HG03521 (cell line): ENCODE measurements around the gene TAF11L8.
"Not testable (repeated sequence)": the region's sequence is repeated elsewhere in the genome, so short reads cannot be mapped to it uniquely, and the experiment has no call there.

Experiments used
- ATAC-seq: cut with Tn5 transposase; IDR thresholded peaks from one replicate; pipeline ENCODE4 v1.9.1; 2021; ENCODE audit warnings: mild to moderate bottlenecking, moderate library complexity; ENCODE audit not compliant: unreplicated experiment

The TAF11L8 gene

GRCh38 chr5:17590860-17591259 is at the start of gene TAF11L8:
TSS of gene TAF11L8 (minus strand) at chr5:17590960.
- not testable (repeated sequence) for ATAC-seq

- no peak for ATAC-seq
These were observed 43.4 kb upstream of the TAF11L8 start, which contains the start of gene TAF11L14 for GRCh38 chr5:17634160-17634559. TSS of gene TAF11L14 (plus strand) at chr5:17634460.

GRCh38 chr5:17631788-17632187 is 41.0 kb upstream of the TAF11L8 start, which contains the start of gene TAF11L13:
TSS of gene TAF11L13 (plus strand) at chr5:17632088.
- ATAC-seq, result not testable (repeated sequence)

GRCh38 chr5:17625686-17626085 is 34.9 kb upstream of the TAF11L8 start:
- no peak for ATAC-seq

GRCh38 chr5:17620627-17621026 is 29.9 kb upstream of the TAF11L8 start:
- ATAC-seq, result no peak

GRCh38 chr5:17619354-17619753 is 28.6 kb upstream of the TAF11L8 start:
- ATAC-seq, result no peak

GRCh38 chr5:17614872-17615605 is 24.3 kb upstream of the TAF11L8 start:
- ATAC-seq, result no peak

GRCh38 chr5:17610092-17610491 is 19.3 kb upstream of the TAF11L8 start, which contains the start of gene TAF11L12:
TSS of gene TAF11L12 (plus strand) at chr5:17610392.
- not testable (repeated sequence) for ATAC-seq

GRCh38 chr5:17607461-17607860 is 16.7 kb upstream of the TAF11L8 start:
- not testable (repeated sequence) for ATAC-seq

GRCh38 chr5:17604951-17605350 is 14.2 kb upstream of the TAF11L8 start:
- ATAC-seq, result no peak

GRCh38 chr5:17603880-17604279 is 13.1 kb upstream of the TAF11L8 start, which contains the start of gene TAF11L11:
TSS of gene TAF11L11 (plus strand) at chr5:17604183.
- not testable (repeated sequence) for ATAC-seq

- ATAC-seq, result not testable (repeated sequence)
These were observed 7.0 kb upstream of the TAF11L8 start, which contains the start of gene TAF11L10 for GRCh38 chr5:17597728-17598127. TSS of gene TAF11L10 (minus strand) at chr5:17597828.

GRCh38 chr5:17594255-17594654 is 3.5 kb upstream of the TAF11L8 start, which contains the start of gene TAF11L9:
TSS of gene TAF11L9 (minus strand) at chr5:17594394.
- not testable (repeated sequence) for ATAC-seq

GRCh38 chr5:17585658-17586057 is 5.1 kb downstream of the TAF11L8 start, which contains the start of gene TAF11L7:
TSS of gene TAF11L7 (minus strand) at chr5:17585758.
- not testable (repeated sequence) for ATAC-seq
